ENCODE results near the gene SELENOH.
"Not testable (repeated sequence)": the region's sequence is repeated elsewhere in the genome, so short reads cannot be mapped to it uniquely, and the experiment has no call there.

DNA sequence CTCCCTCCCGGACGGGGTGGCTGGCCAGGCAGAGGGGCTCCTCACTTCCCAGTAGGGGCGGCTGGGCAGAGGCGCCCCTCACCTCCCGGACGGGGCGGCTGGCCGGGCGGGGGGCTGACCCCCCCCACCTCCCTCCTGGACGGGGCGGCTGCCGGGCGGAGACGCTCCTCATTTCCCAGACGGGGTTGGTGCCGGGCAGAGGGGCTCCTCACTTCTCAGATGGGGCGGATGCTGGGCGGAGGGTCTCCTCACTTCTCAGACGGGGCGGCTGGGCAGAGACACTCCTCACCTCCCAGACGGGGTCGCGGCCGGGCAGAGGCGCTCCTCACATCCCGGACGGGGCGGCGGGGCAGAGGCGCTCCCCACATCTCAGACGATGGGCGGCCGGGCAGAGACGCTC, 24.6 kb upstream of the SELENOH start:
- TF ChIP-seq, protein P1, sequence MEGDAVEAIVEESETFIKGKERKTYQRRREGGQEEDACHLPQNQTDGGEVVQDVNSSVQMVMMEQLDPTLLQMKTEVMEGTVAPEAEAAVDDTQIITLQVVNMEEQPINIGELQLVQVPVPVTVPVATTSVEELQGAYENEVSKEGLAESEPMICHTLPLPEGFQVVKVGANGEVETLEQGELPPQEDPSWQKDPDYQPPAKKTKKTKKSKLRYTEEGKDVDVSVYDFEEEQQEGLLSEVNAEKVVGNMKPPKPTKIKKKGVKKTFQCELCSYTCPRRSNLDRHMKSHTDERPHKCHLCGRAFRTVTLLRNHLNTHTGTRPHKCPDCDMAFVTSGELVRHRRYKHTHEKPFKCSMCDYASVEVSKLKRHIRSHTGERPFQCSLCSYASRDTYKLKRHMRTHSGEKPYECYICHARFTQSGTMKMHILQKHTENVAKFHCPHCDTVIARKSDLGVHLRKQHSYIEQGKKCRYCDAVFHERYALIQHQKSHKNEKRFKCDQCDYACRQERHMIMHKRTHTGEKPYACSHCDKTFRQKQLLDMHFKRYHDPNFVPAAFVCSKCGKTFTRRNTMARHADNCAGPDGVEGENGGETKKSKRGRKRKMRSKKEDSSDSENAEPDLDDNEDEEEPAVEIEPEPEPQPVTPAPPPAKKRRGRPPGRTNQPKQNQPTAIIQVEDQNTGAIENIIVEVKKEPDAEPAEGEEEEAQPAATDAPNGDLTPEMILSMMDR (IDR thresholded peaks at IDR 0.05), result not testable (repeated sequence)
- not testable (repeated sequence) for TF ChIP-seq EP300, POLR2AphosphoS5 (IDR thresholded peaks at IDR 0.05)

Measured in sigmoid colon (tissue), 4 donors.